ENCODE measurements around the gene LYPD6.

GRCh38 chr2:149388120-149388816, 57.9 kb downstream of the LYPD6 start:
- TF ChIP-seq, protein P1, sequence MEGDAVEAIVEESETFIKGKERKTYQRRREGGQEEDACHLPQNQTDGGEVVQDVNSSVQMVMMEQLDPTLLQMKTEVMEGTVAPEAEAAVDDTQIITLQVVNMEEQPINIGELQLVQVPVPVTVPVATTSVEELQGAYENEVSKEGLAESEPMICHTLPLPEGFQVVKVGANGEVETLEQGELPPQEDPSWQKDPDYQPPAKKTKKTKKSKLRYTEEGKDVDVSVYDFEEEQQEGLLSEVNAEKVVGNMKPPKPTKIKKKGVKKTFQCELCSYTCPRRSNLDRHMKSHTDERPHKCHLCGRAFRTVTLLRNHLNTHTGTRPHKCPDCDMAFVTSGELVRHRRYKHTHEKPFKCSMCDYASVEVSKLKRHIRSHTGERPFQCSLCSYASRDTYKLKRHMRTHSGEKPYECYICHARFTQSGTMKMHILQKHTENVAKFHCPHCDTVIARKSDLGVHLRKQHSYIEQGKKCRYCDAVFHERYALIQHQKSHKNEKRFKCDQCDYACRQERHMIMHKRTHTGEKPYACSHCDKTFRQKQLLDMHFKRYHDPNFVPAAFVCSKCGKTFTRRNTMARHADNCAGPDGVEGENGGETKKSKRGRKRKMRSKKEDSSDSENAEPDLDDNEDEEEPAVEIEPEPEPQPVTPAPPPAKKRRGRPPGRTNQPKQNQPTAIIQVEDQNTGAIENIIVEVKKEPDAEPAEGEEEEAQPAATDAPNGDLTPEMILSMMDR (IDR thresholded peaks at IDR 0.05), result no peak
- TF ChIP-seq POLR2A (IDR thresholded peaks at IDR 0.05), result no peak

All from gastroesophageal sphincter (tissue), 3 donors.